Keratinocyte (primary cell): ENCODE measurements around the gene FMO1. TPM values are rescaled to one million over a fixed set of nuclear protein-coding genes. Genes with fewer than 3 reads are reported as not detected.

Experiments used
- DNase-seq: peaks from one replicate; pipeline ENCODE4 v3.0.0-alpha.2; 2011; ENCODE audit warnings: low read depth, missing footprints, low spot score
- FAIRE-seq: peaks from 2 replicates; lab custom pipeline; 2011; peaks lifted over from hg19 to GRCh38; lab: Jason Lieb, UNC
- H2AFZ ChIP-seq: 2 replicates; pipeline ENCODE4 v1.6.0; 2012; ENCODE audit warnings: low read length, control low read depth, inconsistent platforms; ENCODE audit not compliant: control insufficient read depth
- H3K27ac ChIP-seq: 2 replicates; pipeline ENCODE4 v1.5.1; 2011; ENCODE audit warnings: low read length; ENCODE audit not compliant: control insufficient read depth, insufficient read depth
- H3K27me3 ChIP-seq: 3 replicates; pipeline ENCODE4 v1.6.0; 2011; ENCODE audit warnings: low read length; ENCODE audit not compliant: control insufficient read depth, insufficient read depth; ENCODE audit errors: extremely low read depth
- H3K36me3 ChIP-seq, 2 experiments: 2 replicates in 1 of 2; 3 replicates in 1 of 2; pipeline ENCODE4 v1.5.1; 2011; ENCODE audit warnings: low read length in 2 of 2, mild to moderate bottlenecking in 1 of 2; ENCODE audit not compliant: control insufficient read depth in 2 of 2, insufficient read depth in 2 of 2; ENCODE audit errors: extremely low read depth in 1 of 2
- H3K4me1 ChIP-seq: 3 replicates; pipeline ENCODE4 v1.5.1; 2011; ENCODE audit warnings: low read length; ENCODE audit not compliant: control insufficient read depth, insufficient read depth; ENCODE audit errors: extremely low read depth
- H3K4me2 ChIP-seq: 3 replicates; pipeline ENCODE4 v1.6.0; 2011; ENCODE audit warnings: low read depth, low read length; ENCODE audit not compliant: control insufficient read depth, insufficient read depth; ENCODE audit errors: extremely low read depth
- H3K4me3 ChIP-seq, 3 experiments: fragments of 200-600 bp in 1 of 3; sonication (generic) in 1 of 3; 2 replicates in 2 of 3; 3 replicates in 1 of 3; pipeline ENCODE4 v1.5.1; 2011 to 2016; ENCODE audit warnings: low read length in 3 of 3, mild to moderate bottlenecking in 3 of 3, control low read depth in 2 of 3, inconsistent platforms in 1 of 3, low read depth in 1 of 3, mixed read lengths in 1 of 3, mixed run types in 1 of 3, moderate library complexity in 1 of 3; ENCODE audit not compliant: control insufficient read depth in 2 of 3, insufficient read depth in 2 of 3; ENCODE audit errors: extremely low read depth in 1 of 3
- H3K79me2 ChIP-seq: 2 replicates; pipeline ENCODE4 v1.6.0; 2012; ENCODE audit warnings: low read length; ENCODE audit not compliant: control insufficient read depth, insufficient read depth
- H3K9ac ChIP-seq: 3 replicates; pipeline ENCODE4 v1.6.0; 2011; ENCODE audit warnings: low read length; ENCODE audit not compliant: control insufficient read depth, insufficient read depth; ENCODE audit errors: extremely low read depth
- H3K9me1 ChIP-seq: 3 replicates; pipeline ENCODE4 v1.6.0; 2011; ENCODE audit warnings: low read length; ENCODE audit not compliant: control insufficient read depth, insufficient read depth; ENCODE audit errors: extremely low read depth
- H3K9me3 ChIP-seq: 2 replicates; pipeline ENCODE4 v1.5.1; 2012; ENCODE audit warnings: low read depth, low read length; ENCODE audit not compliant: control insufficient read depth
- H4K20me1 ChIP-seq: 3 replicates; pipeline ENCODE4 v1.6.0; 2011; ENCODE audit warnings: low read length; ENCODE audit not compliant: control insufficient read depth, insufficient read depth; ENCODE audit errors: extremely low read depth
- EZH2 ChIP-seq: IDR thresholded peaks from one replicate; pipeline ENCODE4 v1.6.1; 2012; ENCODE audit warnings: inconsistent platforms, mild to moderate bottlenecking, low read length, moderate library complexity
- dilution Hi-C: fragments of 300-500 bp; cut with MboI; formaldehyde crosslinking; loops from one replicate; pipeline ENCODE4 v1.7.0; 2020; ENCODE audit warnings: low sequenced_read_pairs; ENCODE audit not compliant: extremely low pct_ligation_motif_present
- polyA plus RNA-seq, 5 experiments: library from polyadenylated mRNA; depleted of rRNA in 3 of 5; stranded (reverse) in 3 of 5; stranded (forward) in 1 of 5; unstranded in 1 of 5; fragments of >200 nt; gene quantifications; 1 replicate in 1 of 5; 2 replicates in 3 of 5; 3 replicates in 1 of 5; pipeline versions ENCODE4 v1.2.1 to v1.2.3, GENCODE V29; 2011 to 2012; ENCODE audit warnings: missing spikeins in 2 of 5, low read depth in 1 of 5, low replicate concordance in 1 of 5
- TF ChIP-seq, protein P1 (sequence below), 3 experiments: IDR thresholded peaks in 1 of 3; conservative IDR thresholded peaks in 1 of 3; optimal IDR thresholded peaks in 1 of 3; 2 replicates in 2 of 3; 3 replicates in 1 of 3; pipeline versions ENCODE3 to v1.5.1; 2011; ENCODE audit warnings: low read length in 3 of 3, mild to moderate bottlenecking in 3 of 3, moderate library complexity in 2 of 3, control low read depth in 1 of 3, inconsistent platforms in 1 of 3; ENCODE audit not compliant: insufficient read depth in 2 of 3; ENCODE audit errors: extremely low read depth in 1 of 3

Gene FMO1
- polyA plus RNA-seq, 1 donor (not counting 4 experiments of a cell fraction or from before 2014, with no cell fraction given), result 0.07 TPM

DNA sequence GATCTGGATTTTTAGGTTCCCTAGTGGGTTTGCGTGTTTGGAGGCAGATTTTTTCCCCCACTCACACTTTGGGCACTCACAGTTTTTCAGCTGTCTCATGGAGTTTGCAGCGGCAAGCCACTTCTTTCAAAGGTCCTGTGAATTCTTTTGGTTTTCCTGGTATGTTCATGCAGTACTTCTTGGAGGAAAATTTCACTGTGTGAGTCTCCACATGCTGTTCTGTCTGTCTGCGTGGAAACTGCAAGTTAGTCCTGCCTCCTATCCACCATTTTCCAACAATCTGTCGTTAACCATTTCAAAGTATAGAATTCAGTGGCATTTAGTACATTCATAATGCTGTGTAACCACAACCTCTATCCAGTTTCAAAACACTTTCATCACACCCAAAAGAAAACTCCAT, 793 bp upstream of the FMO1 start:
- DNase-seq (no peak), FAIRE-seq (no peak)
- Histone ChIP-seq H3K9me3 (no peaks in the 10 kb centered on the region), H3K4me3 (no peak overlapping the region), H3K4me2 (no peak overlapping the region), H3K4me1 (peaks cover 12% of the 10 kb centered on the region), H3K36me3 (no peaks in the 10 kb centered on the region), H3K79me2 (no peaks in the 10 kb centered on the region), H3K27ac (no peak overlapping the region), H3K27me3 (no peaks in the 10 kb centered on the region), H4K20me1 (no peaks in the 10 kb centered on the region), H3K9ac (no peak overlapping the region), H3K9me1 (no peaks in the 10 kb centered on the region), H2AFZ (no peak overlapping the region)
- dilution Hi-C loops, result no loop called here
- TF ChIP-seq, protein P1, sequence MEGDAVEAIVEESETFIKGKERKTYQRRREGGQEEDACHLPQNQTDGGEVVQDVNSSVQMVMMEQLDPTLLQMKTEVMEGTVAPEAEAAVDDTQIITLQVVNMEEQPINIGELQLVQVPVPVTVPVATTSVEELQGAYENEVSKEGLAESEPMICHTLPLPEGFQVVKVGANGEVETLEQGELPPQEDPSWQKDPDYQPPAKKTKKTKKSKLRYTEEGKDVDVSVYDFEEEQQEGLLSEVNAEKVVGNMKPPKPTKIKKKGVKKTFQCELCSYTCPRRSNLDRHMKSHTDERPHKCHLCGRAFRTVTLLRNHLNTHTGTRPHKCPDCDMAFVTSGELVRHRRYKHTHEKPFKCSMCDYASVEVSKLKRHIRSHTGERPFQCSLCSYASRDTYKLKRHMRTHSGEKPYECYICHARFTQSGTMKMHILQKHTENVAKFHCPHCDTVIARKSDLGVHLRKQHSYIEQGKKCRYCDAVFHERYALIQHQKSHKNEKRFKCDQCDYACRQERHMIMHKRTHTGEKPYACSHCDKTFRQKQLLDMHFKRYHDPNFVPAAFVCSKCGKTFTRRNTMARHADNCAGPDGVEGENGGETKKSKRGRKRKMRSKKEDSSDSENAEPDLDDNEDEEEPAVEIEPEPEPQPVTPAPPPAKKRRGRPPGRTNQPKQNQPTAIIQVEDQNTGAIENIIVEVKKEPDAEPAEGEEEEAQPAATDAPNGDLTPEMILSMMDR (optimal IDR thresholded peaks at IDR 0.05 in 1 of 3, IDR thresholded peaks at IDR 0.05 in 1 of 3, conservative IDR thresholded peaks at IDR 0.05 in 1 of 3; ENCODE audit: extremely low read depth in 1 of 3, insufficient read depth in 2 of 3, low read length in 3 of 3), result no peak
- no peak for TF ChIP-seq EZH2

DNA sequence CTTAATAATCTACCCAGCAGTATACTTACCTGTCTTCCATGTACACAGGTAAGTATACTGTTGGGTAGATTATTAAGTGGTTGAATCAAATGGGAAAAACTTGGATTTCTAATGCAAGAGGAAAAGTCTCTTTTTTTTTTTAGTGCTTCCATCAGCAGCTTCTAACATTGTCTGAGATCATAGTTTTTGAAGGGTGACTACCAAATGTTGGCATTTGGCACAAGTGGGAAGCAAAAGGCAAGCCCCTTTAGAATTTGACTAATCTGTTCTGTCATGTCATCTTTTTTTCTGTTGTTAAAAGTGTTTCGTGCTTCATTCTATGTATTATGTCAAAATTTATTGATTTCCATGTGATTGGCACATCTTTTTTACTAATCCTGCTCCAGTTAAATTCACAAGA, 547 bp downstream of the FMO1 start:
- Histone ChIP-seq H3K4me1 (peaks cover 12% of the 10 kb centered on the region), H3K36me3 (no peaks in the 10 kb centered on the region), H3K27ac (no peak overlapping the region), H3K4me2 (no peak overlapping the region), H4K20me1 (no peaks in the 10 kb centered on the region), H3K9ac (no peak overlapping the region), H3K79me2 (no peaks in the 10 kb centered on the region), H3K9me3 (no peaks in the 10 kb centered on the region), H3K4me3 (no peak overlapping the region), H3K9me1 (no peaks in the 10 kb centered on the region), H2AFZ (no peak overlapping the region), H3K27me3 (no peaks in the 10 kb centered on the region)
- DNase-seq, result no peak
- TF ChIP-seq, protein P1 (optimal IDR thresholded peaks at IDR 0.05 in 1 of 3, IDR thresholded peaks at IDR 0.05 in 1 of 3, conservative IDR thresholded peaks at IDR 0.05 in 1 of 3; ENCODE audit: extremely low read depth in 1 of 3, insufficient read depth in 2 of 3, low read length in 3 of 3), result no peak
- TF ChIP-seq EZH2, result no peak
- dilution Hi-C loops, result no loop called here
- no peak for FAIRE-seq
